SHP77 (cell line): ENCODE data around the gene CNTN4.
"Not testable (repeated sequence)": the region's sequence is repeated elsewhere in the genome, so short reads cannot be mapped to it uniquely, and the experiment has no call there.

Source experiments
- DNase-seq, 2 experiments: peaks; one replicate each; lab custom pipeline; 2025; lab: John Stamatoyannopoulos, UW

CNTN4 gene

DNA sequence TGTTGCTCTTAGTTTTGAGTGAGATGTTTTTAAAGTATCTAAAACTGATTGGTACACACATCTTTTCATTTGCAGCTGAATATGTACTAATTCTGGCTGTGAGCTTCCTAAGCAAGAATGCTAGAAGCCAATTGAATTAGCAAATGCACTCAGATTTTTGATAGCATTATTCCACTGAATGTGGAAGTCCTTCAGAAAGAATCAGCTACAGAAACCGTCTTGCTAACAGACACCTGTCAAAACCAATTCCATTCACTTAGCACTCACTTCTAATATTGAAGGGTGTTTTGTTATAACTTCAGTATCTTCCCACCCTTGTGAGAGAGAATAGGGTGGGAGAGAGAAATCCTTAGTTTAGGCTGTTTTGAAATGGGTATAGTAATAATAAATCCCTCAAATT is 693.8 kb downstream of the CNTN4 start:
- DNase-seq = no peak

DNA sequence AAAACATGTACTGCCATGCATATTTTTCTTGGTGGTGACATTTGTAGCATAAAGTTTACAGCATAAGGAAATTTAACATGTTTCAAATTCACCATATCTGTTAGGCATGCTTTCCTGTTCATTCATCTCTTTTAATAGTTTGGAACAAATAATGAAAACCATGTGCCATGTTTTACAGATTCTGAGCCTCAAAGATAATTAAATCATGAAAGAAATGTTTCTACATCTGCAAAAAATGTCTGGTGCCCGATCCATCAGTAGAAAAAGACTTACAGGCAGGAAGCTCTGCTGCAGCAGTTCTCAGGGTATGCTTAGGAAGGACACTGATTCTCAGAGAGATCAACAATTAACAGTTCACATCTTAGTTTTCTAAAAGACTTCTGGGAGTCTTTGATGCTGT is 695.3 kb downstream of the CNTN4 start:
- DNase-seq = no peak

DNA sequence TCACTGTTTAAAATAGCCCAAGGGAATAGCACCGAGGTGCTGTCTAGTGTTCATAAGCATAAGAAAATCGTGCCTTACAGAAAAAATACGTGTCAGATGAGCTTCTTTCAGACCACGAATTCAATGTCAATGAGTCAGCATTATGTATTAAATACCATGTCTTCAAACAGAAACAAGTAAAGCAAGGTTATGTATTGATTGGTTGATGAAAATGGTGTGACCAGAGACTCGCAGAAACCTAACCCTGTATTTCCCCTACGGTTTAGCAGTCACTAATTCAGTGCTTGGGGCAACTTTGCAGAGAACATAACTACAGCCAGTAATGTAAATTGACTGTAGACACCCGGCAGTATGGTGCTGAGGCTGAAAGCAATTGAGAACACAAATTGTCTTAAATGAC is 703.8 kb downstream of the CNTN4 start:
- no peak for DNase-seq

DNA sequence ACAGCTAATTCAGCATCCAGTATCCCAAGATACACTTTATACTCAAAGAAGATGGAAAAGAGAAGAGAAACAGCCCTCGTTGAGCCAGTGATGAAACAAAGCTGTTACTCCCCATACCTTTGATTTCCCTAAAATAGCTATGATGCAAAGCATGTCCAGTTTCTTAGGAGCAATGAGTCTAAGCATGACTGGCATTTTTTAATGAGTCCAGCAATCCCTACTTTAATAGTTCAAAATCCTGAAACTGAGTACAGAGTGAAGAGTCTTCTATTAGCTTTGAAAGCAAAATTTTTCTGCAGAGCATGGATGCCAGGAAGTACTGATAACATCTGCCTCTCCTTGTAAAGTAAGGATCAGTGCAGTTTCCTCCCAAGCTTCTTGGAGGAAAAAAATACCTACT is 708.8 kb downstream of the CNTN4 start:
- no peak for DNase-seq

DNA sequence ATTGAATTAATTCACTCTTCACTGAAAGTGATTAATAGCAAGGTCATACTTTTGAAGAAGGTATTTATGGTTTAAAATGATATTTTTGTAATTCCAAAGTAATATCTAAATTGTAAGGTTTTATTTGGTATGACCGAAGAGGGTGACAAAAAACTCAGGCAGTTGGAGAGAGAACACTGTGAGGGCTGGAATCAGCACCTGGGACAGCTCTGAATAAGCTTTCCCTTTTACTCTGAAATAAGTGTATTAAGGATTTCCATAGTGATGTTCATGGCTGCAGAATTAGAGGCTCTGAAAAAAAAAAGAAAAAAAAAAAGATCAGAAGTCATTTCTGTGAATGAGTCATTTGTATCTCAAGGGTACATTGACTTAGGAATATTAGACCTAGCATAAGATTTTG is 712.1 kb downstream of the CNTN4 start:
- no peak for DNase-seq

DNA sequence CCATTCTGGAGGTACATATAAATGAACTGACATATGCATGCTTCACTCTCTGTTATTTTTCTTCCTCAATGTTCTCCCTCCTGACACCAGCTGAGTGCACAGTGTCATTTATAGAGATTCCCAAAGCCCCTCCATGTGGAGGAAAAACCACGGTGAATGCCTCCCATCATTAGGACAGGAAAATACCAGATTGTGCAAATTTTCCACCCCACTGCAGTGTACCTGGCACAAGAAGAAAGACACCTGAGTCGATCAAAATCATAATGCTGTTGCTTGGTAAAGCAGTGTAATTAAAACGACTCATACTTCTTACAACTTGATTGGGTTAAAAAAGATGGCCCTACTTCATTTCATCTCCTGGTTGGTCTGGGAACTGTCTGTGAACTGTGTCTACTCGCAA is 720.9 kb downstream of the CNTN4 start:
- no peak for DNase-seq

DNA sequence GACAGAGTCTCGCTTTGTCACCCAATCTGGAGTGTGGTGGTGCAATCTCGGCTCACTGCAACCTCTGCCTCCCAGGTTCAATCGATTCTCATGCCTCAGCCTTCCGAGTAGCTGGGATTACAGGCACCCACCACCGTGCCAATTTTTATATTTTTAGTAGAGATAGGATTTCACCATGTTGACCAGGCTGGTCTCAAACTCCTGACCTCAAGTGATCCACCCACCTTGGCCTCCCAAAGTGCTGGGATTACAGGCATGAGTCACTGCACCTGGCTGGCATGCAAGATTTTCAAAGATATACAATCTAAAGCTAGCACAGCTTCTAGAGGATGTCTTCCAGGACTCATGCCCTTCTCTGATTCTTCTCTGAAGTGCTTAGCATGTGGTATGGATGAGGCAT is 722.3 kb downstream of the CNTN4 start:
- DNase-seq = not testable (repeated sequence)

DNA sequence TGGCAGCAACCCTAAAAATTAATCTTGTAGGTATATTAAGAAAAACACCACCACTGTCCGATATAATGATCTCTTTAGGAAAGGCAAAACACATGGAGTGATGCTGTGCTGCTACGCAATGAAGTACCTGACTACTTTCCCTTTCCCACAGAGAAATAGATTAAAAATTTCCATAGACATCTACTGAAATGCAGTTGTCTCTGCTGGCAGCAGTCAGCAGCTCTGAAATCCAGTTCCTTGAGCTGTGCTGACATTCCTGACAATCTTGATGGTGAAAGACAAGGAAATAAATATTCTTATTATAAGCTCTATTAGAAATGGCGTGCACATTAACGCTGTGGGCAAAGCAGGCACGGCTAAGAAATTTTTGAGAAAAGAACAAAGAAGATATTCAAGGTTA is 723.9 kb downstream of the CNTN4 start:
- DNase-seq = no peak

DNA sequence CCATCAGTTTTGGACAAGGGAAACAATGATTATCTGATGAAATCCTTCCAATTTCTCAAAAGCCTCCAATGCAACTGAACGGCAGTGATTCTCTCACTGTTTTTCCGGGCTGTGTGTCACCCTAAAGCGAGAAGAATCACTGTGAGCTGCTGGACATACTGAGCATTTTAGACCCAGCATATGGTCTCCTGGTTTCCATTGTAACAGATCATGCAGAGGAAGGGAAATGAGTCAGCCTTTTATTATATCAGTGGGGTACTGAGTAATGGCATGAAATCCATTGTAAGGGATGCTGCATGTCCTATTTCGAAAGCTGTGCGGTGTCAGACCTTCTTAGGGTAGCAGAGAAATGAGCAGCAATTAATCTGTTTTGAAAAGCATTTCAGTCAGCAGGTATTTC is 724.4 kb downstream of the CNTN4 start:
- no peak for DNase-seq

DNA sequence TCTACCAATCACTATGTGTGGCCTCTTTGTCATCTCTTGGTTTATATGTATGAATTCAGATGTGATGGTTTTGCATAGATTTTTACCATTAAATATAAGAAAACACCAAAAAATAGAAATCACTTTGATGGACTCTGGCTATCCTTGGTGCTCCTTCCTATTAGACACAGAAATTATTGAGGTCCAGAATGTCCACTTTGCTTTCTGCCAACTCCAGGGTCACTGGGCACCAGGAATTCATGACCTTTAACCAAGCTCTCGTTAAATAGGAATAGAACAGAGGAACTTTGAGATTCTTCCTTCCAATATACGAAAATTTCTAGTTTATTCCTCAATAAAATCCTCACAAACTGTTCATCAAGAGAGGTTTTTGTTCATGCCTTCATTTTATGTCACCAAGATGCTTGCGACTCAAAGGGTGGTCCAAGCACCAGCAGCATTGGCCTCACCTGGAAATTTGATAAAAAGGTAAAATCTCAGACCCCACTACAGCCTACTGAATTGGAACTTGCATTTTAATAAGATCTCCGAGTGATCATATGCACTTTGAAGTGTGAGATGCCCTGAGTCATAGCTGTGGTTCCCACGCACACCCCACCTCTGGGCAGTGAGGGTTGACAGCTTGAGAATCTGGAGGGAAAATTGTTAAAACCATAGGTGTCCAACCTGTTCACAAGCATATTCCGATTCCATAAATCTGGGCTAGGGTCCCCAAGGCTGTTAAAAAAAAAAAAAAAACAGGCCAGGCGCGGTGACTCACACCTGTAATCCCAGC is 725.0 kb downstream of the CNTN4 start:
- DNase-seq = no peak

DNA sequence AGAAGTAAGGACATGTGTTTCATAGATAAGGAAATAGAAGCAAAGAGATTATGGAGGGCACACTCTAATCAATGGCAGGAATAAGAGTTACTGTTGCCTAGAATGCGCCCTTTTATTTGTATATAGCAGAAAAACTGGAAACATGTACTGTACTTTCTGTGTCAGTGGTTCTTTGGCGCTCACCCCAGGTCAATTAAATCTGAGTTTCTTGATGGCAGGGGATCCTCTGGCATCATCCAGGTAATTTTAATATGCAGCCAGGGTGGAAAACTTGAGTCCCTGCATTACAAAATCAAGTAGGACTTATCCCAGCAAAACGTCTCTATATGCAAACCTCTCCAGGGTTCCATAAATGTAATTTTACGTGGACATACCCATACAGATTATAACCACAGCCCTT is 727.4 kb downstream of the CNTN4 start:
- no peak for DNase-seq

DNA sequence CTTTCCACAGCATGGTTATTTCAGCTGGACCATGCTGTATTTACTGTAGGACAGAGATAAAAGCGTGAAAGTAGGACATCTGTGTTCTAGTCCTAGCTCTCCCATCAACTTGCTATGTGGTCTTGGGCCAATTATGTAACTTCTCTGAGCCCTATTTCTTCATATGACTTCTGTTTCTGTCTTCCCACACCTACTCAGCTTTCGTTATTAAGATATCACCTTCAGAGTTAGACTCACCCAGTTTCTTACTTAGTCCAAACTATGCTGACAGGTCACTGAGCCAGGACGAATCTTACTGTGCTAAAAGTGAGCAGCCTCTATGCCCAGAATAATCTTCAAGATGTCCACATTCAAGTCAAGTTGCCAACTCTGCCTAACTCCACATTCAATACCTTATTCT is 727.8 kb downstream of the CNTN4 start:
- no peak for DNase-seq

DNA sequence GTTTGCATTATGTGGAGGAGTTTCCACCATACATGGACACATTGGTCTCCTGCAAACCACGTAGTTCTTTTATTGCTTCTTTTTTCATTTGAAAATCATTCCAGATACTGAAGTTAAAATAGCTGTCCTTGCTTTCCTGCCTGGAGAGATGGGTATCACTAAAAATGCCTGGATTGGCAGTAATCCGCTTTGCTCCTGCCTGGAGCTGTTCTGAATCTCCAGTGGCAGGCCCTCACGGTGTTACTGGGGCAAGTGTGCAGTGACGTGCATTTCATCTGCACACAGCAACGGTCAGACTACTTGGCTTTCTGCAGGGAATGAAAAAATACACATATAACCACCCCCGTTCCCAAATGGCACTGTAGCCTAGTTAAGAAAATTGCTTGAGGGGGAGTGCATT is 738.6 kb downstream of the CNTN4 start:
- DNase-seq = no peak

DNA sequence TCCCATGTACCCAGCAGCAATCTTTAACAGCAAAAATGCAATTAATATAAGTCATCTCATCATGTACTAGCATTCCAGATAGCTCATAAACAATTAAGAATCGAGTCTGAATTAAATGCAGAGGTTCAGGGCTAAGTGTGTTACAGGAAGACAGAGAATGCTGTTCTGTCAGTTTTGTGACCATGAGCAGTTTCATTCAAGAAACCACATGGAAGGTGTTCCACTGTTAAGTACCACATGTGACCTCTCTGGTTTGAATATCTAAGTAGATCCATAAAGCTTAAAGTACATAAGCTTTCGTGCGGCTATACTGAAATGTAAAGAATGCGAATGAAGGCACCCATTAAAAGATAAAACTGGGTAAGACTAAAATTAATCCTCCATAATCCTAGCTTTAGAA is 739.2 kb downstream of the CNTN4 start:
- no peak for DNase-seq

DNA sequence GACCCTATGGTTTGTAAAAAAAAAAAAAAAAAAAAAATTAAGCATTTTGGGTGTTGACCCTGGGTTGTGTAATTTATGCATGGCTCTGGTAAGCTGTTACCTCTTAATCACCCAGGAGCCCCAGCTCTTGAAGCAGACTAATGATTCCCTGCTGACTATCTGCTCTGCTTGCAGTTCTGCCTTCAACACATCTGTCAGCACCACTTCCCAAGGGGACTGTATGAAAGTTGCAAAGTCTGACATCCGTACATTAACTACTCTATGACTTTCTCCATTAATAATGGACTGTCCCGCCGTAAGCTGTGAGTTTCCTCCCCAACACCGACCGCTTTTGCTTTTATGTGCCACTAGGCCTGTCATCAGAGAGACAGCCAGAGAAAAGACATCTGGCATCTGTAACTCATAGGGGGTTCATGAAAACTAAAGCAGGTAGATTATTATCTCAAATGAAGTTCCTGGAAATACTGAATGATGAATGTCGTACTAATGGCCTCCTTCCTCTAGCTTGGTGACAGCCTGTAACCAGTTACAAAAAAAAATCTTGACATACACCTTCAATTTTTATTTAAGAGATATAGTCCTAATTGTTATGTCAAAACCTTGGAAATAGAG is 740.0 kb downstream of the CNTN4 start:
- DNase-seq = no peak

DNA sequence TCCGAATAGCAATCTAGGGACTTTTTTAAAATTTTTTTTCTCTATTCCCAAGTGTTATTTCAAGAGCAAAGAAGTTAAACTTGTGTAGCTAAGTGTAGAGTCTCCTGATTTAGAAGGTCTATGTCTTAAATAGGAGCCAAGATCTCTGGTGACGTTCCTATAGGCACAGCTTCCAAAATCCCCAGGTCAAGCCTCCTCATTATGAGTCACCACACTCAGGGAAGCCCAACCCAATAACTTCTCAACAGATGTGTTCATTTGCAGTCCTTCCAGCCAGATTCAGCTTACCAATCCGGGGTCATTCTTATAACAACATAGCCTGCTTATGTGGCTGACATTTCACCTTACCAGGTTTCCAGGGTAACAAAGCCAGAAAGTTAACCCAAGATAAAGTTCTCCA is 741.2 kb downstream of the CNTN4 start:
- no peak for DNase-seq

DNA sequence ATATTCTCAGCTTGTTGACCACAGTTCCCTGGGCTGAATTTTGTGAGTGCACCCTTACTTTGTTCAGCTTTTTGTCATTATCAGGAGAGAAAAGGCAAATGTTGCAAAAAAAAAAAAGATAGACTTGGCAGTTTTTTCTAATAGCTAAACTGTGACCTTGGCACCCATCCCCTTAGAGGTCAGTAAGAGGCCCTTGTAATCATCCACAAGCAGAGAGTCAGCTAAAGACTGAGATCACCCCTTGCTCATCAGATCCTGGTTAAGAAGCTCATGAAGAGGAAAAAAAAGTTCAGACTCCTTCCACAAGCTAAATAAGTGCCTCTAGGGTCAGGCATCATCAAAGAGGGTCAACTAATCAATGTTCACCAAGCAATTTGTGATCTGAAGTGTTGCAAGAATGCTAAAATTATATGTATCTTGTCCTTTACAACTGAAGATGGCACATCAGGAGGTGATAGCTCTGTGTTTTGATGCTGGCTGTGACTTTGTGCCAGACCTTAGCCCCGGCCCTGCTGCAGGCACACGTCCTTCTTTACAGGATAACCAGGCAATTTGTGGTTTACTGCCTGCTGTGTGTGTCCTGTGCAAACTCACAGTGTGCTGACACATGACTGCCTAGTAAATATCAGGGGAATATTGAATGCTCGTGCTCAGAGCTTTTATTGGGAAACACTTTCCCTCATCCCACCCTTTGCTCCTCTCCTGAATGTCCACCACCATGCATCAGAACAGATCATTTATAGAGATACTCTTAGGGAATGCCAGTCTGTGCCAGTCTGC is 748.6 kb downstream of the CNTN4 start:
- DNase-seq = no peak

DNA sequence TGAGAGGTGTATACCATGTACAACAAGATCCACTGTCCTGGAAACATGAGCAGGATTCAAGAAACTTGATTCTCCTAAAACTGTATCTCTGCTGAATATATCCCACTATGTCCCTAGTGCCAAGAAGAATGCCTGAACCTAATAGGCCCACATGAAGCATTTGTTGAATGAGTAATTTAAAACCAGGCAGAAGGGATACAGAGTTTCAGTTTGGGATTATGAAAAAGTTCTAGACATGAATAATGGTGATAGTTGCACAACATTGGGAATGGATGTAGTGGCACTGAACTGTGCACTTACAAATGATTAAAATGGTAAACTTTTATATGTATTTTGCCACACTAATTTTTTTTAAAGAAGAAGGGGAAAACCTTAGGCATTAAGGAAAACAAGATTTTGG is 750.4 kb downstream of the CNTN4 start:
- DNase-seq = no peak

DNA sequence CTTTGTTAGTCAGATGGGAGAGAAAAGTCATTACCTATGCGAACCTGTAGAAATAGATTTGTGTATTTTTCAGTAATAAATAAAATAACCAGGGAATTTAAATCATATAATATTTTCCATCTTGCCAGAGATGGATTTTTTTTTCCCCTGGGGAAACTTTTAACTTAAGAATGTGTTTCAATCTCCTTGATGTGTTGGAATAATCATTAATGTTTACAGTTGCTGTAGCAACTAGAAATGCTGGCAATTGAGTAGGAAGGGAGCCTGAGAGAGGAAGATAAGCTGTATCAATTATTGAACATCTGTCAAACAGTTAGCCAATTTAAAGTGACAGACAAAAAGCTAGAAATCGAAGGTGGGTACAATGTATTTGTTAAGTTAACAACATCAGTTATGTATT is 752.0 kb downstream of the CNTN4 start:
- DNase-seq = no peak

DNA sequence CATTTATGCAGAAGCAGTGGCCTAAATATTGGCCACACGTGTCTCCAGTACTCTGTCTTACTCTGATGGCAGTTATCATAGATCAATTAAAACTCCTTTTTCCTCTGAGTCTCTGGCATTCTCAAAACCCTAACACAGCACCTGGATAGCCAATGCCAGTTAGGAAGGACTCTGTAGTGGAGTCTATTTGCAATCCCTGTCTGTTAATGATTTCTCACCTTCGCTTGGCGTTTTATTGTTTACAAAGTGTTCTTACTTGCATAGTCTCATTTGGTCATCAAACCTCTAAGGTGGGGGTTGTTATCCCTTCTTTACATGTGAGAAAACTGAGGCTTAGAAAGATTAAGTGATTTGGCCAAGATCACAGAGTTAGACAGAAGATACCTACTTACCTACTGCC is 752.7 kb downstream of the CNTN4 start:
- DNase-seq = no peak

DNA sequence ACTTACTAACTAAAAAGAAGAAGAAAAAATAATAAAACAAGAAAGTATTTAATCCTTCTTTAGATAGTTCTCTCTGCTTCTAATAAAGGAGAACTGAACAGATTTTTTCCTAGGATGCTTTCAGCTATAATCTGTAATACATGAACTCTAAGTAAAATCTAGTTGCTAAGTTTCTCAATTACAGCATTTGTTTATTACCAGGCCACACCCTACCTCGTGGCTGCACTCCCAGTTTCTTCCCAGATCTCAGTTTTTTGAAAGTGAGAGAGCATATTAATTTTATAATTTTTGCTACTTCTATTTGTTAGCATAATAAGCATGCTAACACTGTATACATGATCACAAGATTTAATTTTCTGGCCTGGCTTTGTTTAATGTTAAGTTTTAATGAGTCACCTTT is 753.2 kb downstream of the CNTN4 start:
- no peak for DNase-seq

DNA sequence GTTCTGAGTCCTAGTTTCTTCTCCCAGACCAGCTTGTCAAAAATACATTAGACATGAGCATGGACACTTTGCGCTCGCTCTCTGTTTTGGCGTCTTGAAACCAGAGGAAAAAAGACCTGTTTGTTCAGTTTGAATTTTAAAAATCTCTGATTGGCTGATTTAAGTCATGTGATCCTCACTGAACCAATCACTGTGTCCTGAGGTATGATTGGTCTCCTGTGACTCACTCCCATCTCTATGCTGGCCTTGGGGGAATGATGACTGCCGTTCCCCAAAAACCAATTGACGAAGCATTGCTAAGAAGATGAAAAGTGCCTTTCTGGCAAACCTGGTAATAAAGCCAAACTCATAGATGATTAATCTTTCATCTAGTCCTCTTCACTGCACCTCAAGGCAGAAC is 755.0 kb downstream of the CNTN4 start:
- DNase-seq = no peak
